Measurements from ENCODE around the gene PDZD2.

DNA sequence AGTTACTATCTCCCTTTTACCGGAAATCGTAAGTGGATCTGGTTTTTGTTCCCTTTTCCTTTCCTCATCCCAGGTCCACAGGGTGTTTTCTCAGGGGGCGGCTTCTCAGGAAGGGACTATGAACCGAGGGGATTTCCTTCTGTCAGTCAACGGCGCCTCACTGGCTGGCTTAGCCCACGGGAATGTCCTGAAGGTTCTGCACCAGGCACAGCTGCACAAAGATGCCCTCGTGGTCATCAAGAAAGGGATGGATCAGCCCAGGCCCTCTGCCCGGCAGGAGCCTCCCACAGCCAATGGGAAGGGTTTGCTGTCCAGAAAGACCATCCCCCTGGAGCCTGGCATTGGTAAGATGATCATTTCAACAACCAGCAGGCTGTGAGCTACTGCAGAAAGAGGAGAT lies 459.4 kb downstream of the PDZD2 start:
- TF ChIP-seq, protein P1, sequence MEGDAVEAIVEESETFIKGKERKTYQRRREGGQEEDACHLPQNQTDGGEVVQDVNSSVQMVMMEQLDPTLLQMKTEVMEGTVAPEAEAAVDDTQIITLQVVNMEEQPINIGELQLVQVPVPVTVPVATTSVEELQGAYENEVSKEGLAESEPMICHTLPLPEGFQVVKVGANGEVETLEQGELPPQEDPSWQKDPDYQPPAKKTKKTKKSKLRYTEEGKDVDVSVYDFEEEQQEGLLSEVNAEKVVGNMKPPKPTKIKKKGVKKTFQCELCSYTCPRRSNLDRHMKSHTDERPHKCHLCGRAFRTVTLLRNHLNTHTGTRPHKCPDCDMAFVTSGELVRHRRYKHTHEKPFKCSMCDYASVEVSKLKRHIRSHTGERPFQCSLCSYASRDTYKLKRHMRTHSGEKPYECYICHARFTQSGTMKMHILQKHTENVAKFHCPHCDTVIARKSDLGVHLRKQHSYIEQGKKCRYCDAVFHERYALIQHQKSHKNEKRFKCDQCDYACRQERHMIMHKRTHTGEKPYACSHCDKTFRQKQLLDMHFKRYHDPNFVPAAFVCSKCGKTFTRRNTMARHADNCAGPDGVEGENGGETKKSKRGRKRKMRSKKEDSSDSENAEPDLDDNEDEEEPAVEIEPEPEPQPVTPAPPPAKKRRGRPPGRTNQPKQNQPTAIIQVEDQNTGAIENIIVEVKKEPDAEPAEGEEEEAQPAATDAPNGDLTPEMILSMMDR (IDR thresholded peaks at IDR 0.05; ENCODE audit: insufficient read depth, low read length) = no peak
- TF ChIP-seq, protein P2, sequence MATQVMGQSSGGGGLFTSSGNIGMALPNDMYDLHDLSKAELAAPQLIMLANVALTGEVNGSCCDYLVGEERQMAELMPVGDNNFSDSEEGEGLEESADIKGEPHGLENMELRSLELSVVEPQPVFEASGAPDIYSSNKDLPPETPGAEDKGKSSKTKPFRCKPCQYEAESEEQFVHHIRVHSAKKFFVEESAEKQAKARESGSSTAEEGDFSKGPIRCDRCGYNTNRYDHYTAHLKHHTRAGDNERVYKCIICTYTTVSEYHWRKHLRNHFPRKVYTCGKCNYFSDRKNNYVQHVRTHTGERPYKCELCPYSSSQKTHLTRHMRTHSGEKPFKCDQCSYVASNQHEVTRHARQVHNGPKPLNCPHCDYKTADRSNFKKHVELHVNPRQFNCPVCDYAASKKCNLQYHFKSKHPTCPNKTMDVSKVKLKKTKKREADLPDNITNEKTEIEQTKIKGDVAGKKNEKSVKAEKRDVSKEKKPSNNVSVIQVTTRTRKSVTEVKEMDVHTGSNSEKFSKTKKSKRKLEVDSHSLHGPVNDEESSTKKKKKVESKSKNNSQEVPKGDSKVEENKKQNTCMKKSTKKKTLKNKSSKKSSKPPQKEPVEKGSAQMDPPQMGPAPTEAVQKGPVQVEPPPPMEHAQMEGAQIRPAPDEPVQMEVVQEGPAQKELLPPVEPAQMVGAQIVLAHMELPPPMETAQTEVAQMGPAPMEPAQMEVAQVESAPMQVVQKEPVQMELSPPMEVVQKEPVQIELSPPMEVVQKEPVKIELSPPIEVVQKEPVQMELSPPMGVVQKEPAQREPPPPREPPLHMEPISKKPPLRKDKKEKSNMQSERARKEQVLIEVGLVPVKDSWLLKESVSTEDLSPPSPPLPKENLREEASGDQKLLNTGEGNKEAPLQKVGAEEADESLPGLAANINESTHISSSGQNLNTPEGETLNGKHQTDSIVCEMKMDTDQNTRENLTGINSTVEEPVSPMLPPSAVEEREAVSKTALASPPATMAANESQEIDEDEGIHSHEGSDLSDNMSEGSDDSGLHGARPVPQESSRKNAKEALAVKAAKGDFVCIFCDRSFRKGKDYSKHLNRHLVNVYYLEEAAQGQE (IDR thresholded peaks at IDR 0.05; ENCODE audit: insufficient replicate concordance, low read depth) = no peak
- TF ChIP-seq GABPA (IDR thresholded peaks at IDR 0.05; ENCODE audit: low read depth) = no peak
- 0 out of 2 replicates have a peak, but pooled peaks have one; percentile 21 for TF ChIP-seq POLR2AphosphoS5 (IDR thresholded peaks at IDR 0.05; ENCODE audit: low read depth)
- no peak for TF ChIP-seq SPI1 (IDR thresholded peaks at IDR 0.05; ENCODE audit: borderline replicate concordance, low read depth)

Measured in HL-60 (cell line).